Measurements from ENCODE around the gene ARID3B. TPM values are rescaled to one million over a fixed set of nuclear protein-coding genes. Genes with fewer than 3 reads are reported as not detected.
"Not testable (repeated sequence)": the region's sequence is repeated elsewhere in the genome, so short reads cannot be mapped to it uniquely, and the experiment has no call there.

The ARID3B gene
- total RNA-seq, 1 donor from 2014 or later, result 2.0 TPM

- Histone ChIP-seq H3K36me3 (peaks cover 95% of the 10 kb centered on the region), H3K4me1 (peaks cover 16% of the 10 kb centered on the region), H3K4me3 (no peak overlapping the region), H3K27me3 (ENCODE audit: low read depth) (no peaks in the 10 kb centered on the region), H3K9me3 (replicated peaks) (no peaks in the 10 kb centered on the region), H3K27ac (replicated peaks) (no peak overlapping the region)
- intact Hi-C loops (cut with micrococcal nuclease), result no loop called here
- DNase-seq, result no peak
- TF ChIP-seq CTCF (IDR thresholded peaks at IDR 0.05; ENCODE audit: borderline replicate concordance), result no peak
Observed at GRCh38 chr15:74628949-74629348, 87.9 kb downstream of the ARID3B start.

GRCh38 chr15:74629696-74630095 is 88.7 kb downstream of the ARID3B start:
- DNase-seq, result not testable (repeated sequence)
- peaks cover 95% of the 10 kb centered on the region for H3K36me3 ChIP-seq

GRCh38 chr15:74630284-74631086 is 89.5 kb downstream of the ARID3B start:
- no peaks in the 10 kb centered on the region for H3K27me3 ChIP-seq (ENCODE audit: low read depth)
- no peak for DNase-seq

More at GRCh38 chr15:74629696-74630095, 88.7 kb downstream of the ARID3B start:
- H3K27me3 ChIP-seq (ENCODE audit: low read depth); H3K4me3 ChIP-seq; H3K9me3 ChIP-seq (replicated peaks); H3K27ac ChIP-seq (replicated peaks): not testable (repeated sequence)
- H3K4me1 ChIP-seq, result peaks cover 16% of the 10 kb centered on the region
- intact Hi-C loops (cut with micrococcal nuclease), result loop anchor here (10.0 kb wide), 1 partner anchor 255 kb away; no protein-coding TSS in a partner anchor

GRCh38 chr15:74631087-74631385 is 90.0 kb downstream of the ARID3B start:
- Histone ChIP-seq H3K27ac (replicated peaks) (no peak overlapping the region), H3K36me3 (peaks cover 94% of the 10 kb centered on the region), H3K4me3 (no peak overlapping the region), H3K9me3 (replicated peaks) (no peaks in the 10 kb centered on the region), H3K4me1 (peaks cover 16% of the 10 kb centered on the region), H3K27me3 (ENCODE audit: low read depth) (no peaks in the 10 kb centered on the region)
- DNase-seq, result no peak
- no peak for TF ChIP-seq CTCF (IDR thresholded peaks at IDR 0.05; ENCODE audit: borderline replicate concordance)
- intact Hi-C loops (cut with micrococcal nuclease), result loop anchor here (10.0 kb wide), 1 partner anchor 256 kb away; no protein-coding TSS in a partner anchor

More at GRCh38 chr15:74630284-74631086, 89.5 kb downstream of the ARID3B start:
- no peak overlapping the region for H3K27ac ChIP-seq (replicated peaks)
- H3K4me1 ChIP-seq, result peaks cover 16% of the 10 kb centered on the region
- H3K4me3 ChIP-seq, result no peak overlapping the region
- H3K9me3 ChIP-seq (replicated peaks), result no peaks in the 10 kb centered on the region
- TF ChIP-seq CTCF (IDR thresholded peaks at IDR 0.05; ENCODE audit: borderline replicate concordance), result no peak
- intact Hi-C loops (cut with micrococcal nuclease), result loop anchor here (10.0 kb wide), 1 partner anchor 256 kb away; no protein-coding TSS in a partner anchor
- H3K36me3 ChIP-seq, result peaks cover 94% of the 10 kb centered on the region

- Histone ChIP-seq H3K9me3 (replicated peaks) (no peaks in the 10 kb centered on the region), H3K27ac (replicated peaks) (no peak overlapping the region), H3K36me3 (peaks cover 94% of the 10 kb centered on the region), H3K4me1 (peaks cover 14% of the 10 kb centered on the region), H3K4me3 (no peak overlapping the region), H3K27me3 (ENCODE audit: low read depth) (no peaks in the 10 kb centered on the region)
- no peak for TF ChIP-seq CTCF (IDR thresholded peaks at IDR 0.05; ENCODE audit: borderline replicate concordance)
- intact Hi-C loops (cut with micrococcal nuclease), result loop anchor here (10.0 kb wide), 1 partner anchor 257 kb away; no protein-coding TSS in a partner anchor
- DNase-seq, result no peak
Observed at GRCh38 chr15:74631408-74631807, 90.4 kb downstream of the ARID3B start.

- peak; percentile 54 for DNase-seq
- Histone ChIP-seq H3K27ac (replicated peaks) (no peak overlapping the region), H3K4me3 (no peak overlapping the region), H3K27me3 (ENCODE audit: low read depth) (no peaks in the 10 kb centered on the region), H3K4me1 (peaks cover 8% of the 10 kb centered on the region), H3K36me3 (peaks cover 94% of the 10 kb centered on the region), H3K9me3 (replicated peaks) (no peaks in the 10 kb centered on the region)
- intact Hi-C loops (cut with micrococcal nuclease), result loop anchor here (10.0 kb wide), 1 partner anchor 257 kb away; no protein-coding TSS in a partner anchor
- TF ChIP-seq CTCF (IDR thresholded peaks at IDR 0.05; ENCODE audit: borderline replicate concordance), result peak; percentile 87
Observed at GRCh38 chr15:74631935-74632560, 91.0 kb downstream of the ARID3B start.

Measured in left ventricle myocardium inferior (tissue), 1 donor.